Activated T-cell treated with anti-CD3 and anti-CD28 coated beads for 24 hours (primary cell): ENCODE results near the gene TMEM131.

Source experiments
- DNase-seq: peaks from one replicate; pipeline ENCODE4 v3.0.0-alpha.2; 2020; ENCODE audit warnings: low read depth

TMEM131 gene

DNA sequence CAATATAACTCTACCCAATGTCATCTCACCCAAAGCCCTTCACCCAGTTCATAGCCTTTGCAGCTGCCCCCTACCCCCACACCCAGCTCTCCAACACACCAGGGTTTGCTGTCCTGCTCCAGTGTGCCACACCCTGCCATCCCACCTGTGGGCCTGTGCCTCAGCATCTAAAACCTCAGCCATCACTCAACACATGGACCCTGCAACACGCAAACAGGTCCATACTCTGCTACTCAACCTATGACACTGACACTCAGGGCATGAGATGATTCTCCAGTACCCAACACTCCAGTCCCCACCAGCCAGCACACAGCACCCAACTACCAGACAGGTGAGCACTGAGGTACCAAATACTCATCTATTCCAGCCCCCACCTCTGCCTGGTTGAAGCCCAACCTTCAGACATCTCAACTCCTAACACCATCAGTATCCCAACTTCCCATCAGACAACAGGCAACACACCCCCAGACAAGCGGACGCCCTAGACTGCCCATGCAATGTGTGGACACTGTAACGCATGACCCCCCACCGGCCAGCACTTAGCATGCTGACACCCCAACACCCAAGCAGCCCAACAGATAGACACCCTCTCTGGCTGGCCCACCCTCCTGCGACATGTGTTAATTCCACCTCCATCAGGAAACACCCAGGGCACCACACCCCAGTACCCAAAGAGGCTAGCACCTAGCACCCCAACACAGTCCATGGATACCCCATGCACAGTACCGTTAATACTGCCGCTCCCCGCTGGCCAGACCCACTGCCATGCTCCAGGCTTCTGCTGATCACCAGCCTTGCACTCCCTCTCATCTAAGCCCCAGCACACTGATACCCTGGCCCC lies 257.3 kb downstream of the TMEM131 start:
- no peak for DNase-seq

DNA sequence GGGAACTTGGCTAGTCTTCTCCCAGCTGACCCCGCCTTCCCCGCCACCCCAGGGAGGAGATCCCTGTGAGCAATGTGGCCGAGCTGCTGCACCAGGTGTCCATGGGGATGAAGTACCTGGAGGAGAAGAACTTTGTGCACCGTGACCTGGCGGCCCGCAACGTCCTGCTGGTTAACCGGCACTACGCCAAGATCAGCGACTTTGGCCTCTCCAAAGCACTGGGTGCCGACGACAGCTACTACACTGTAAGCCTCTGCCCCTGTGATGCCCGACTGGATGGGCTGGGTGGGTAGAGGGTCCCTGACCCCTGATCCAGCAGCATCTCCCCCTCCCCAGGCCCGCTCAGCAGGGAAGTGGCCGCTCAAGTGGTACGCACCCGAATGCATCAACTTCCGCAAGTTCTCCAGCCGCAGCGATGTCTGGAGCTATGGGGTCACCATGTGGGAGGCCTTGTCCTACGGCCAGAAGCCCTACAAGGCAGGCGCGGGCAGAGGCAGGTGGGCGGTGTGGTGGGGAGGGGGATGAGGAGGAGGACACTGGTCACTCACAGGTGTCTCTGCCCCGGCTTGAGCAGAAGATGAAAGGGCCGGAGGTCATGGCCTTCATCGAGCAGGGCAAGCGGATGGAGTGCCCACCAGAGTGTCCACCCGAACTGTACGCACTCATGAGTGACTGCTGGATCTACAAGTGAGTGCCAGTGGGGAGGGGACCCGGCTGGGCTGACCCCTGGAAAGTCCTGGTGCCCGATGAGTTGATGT lies 258.1 kb downstream of the TMEM131 start:
- no peak for DNase-seq

DNA sequence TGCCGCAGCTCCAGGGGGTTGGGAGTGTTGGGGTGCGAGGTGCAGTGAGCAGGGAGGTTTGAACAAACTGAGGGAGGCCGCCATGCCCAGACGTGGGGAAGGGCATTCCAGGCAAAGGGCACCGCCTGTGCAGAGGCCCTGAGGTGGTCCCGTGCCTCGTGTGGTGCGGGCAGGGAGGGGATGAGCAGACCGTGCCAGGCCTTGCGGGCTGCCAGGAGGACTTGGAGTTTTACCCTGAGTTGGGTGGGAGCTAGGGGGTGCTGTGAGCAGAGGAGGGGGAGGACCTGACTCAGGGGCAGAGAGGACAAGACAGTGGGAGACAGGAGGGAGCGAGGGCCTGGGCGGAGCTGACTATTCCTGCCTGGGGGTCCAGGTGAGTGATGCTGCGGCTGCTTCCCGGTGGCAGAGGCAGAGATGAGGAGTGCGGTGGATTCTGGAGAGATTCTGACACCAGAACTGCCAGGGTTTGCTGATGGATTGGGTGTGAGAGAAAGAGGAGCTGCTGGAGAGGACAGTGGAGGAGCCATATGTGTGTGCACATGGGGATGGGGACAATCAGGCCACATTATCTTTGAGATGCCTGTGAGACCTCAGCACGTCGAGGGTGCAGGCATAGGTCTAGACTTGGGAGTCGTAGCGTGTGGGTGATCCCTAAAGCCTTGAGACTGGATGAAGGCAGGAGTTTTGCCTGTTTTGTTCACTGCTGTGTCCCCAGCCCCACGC lies 259.0 kb downstream of the TMEM131 start:
- DNase-seq = no peak

DNA sequence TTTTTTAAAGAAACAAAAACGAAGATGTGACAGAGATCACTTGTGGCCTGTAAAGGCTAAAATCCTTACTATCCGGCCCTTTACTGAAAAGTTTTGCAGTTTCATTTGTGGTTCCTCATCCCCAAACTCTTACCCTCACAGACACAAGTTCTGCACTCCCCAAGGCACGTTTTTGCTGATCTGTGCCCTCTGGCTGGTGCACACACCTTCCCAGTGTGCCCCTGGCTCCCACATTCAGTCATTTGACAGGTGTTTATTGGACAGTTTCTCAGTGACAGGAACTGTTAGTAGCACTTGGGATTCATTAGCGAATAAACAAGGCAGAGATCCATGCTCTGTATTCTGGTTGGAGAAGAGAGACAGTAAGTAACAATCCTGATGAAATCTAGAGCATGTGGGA lies 259.6 kb downstream of the TMEM131 start:
- no peak for DNase-seq

DNA sequence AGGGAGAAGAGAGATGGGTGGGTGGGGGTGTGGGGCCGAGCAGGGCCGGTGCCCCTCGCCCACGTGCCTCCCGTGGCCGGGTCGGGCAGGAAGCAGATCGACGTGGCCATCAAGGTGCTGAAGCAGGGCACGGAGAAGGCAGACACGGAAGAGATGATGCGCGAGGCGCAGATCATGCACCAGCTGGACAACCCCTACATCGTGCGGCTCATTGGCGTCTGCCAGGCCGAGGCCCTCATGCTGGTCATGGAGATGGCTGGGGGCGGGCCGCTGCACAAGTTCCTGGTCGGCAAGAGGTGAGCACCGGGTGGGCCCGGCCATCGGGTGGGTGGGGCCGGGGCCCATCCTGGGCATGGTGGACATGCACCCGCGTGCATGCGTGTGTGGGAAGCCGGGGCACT lies 260.6 kb downstream of the TMEM131 start:
- DNase-seq = no peak

DNA sequence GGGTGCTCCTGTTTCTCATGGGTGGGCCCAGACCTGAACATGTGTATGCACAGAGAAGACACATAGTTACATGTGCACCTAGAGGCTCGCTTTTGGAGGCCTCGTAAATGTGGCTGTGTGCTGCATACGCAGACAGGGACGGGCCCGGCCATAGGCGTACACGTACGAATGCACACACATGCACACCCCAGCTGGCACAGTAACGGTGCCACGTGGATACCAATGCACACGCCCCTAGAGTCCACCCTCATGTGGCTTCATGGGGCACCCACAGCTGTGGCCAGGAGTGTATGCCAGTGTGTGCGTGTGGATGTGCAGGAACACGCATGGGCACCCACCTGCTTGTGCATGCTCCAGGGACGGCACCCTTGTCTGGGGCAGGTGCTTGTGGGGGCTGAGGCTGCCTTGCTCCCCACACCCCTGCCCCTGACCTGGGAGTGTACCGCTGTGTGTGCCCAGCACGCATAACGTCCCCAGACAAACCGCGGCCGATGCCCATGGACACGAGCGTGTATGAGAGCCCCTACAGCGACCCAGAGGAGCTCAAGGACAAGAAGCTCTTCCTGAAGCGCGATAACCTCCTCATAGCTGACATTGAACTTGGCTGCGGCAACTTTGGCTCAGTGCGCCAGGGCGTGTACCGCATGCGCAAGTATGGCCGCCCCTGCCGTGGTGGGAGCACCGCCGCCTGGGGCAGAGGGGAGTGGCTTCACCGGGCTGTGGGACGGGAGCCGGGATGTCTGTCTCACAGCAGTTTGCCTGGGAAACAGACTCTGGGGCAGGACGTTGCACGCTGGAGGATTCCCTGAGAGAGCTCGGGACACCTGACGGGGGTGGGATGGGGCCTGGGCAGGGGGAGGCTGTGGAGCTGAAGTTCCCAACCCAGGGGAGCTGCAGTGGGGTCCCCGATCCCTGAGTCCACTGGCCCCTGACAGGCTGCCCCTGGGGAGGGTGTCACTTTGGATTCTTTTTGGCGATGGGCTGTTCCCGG lies 261.4 kb downstream of the TMEM131 start:
- DNase-seq = no peak

DNA sequence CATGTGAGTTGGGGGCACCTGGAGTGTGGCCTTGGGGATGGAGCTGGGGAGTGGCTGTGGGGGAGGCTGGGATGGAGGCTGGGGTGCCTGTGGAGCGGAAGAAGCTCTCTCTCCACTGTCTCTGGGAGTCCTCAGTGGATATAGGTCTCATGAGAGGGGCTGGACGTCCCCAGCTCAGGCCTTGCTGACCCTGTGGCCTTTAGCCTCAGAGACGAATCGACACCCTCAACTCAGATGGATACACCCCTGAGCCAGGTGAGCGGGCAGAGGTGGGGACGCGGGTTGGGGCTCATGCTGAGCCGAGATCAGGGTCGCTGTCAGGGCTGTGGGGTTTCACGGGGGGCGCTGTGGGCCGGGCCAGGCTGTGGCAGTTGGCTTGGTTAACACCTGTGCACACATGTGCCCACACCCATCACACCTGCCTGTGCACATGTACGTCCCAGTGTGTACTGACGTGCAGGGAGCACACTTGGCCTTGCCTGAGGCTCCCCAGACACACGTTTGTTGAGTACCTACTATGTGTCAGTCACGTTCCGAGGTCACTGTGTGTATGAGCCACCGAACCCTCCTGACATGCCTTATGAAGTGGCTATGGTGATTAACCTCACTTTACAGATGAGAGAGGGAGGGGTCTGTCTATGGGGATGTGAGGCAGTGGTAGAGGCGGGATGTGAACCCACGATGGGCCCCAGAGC lies 262.3 kb downstream of the TMEM131 start:
- DNase-seq = no peak

DNA sequence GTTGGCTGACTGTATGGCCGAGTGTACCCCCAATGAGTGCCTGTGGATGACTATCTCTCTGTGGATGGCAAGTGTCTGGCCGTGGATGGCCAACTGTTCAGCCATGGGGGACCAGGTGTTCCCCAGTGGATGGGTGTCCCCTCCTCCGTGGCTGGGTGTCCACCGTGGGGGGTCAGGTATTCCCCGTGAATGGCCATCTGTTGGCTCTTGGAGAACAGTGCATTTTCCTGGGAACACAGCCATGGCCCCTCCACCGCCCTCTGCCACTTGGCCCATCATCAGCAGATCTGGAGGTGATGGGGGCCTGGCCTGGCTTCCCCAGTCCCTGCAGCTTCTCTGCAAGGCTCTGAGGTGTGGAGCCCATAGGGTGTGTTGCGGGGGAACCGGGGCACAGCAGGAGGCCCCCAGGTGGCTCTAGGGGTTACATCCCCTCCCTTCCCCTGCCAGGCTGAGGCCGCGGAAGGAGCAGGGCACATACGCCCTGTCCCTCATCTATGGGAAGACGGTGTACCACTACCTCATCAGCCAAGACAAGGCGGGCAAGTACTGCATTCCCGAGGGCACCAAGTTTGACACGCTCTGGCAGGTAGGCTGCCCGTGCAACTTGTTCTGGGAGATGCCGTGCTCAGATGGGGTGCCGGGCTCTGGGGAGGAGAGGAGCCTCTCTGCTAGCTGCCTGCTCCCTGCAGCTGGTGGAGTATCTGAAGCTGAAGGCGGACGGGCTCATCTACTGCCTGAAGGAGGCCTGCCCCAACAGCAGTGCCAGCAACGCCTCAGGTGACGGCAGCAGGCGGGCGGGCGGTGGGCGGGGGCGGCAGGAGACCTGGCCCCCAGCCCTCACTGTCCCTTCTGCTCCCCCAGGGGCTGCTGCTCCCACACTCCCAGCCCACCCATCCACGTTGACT lies 263.1 kb downstream of the TMEM131 start:
- no peak for DNase-seq

DNA sequence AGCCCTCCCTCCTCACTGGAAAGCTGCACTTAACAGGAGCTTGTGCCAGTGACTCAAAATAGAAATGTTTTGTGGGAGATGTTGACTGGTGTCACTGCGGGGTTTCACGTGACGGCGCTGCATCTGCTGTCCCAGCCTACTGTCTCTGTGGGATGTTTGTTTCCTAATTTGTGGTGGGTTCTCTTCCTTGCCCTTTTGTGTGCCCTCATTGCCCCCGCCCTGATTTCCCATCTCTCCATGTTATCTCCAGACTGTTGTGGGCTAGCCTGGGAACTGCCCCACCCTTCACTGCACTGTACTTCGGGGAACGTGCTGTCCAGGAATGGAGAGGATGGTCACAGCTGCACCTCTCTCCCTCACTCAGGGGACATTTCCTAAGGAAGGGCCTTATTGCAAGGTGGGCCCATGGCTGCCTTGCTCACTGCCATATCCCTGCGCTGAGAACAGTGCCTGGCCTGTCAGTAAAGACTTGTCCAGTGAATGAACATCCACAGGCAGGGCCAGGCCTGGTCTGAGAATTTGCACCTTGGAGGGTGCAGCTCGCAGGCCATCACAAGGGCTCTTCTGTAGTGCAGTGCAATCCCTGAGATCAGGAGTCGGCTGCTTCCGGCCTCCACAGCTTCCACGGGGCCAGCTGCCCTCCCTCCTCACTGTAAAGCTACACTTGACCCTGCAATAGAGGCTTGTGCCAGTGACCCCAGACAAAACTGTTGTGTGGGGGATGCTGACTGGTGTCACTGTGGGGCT lies 264.3 kb downstream of the TMEM131 start:
- DNase-seq = no peak

DNA sequence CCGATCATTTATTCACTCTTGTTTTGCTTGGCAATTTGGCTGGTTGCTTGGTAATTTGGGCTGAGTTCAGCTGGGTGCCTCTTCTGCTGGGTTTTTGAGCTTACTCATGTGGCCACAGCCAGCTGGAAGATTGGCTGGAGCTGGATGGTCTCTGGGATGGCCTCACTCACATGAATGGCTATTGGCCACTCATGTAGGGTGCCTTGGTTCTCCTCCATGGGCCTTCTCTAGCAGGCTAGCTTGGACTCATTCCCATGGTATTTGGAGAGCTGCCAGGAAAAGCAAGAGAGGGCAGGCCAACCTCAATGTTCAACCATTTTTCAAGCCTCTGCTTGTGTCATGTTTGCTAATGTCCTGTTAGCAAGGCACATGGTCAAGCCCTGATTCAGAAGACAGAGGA lies 265.5 kb downstream of the TMEM131 start:
- DNase-seq = no peak

DNA sequence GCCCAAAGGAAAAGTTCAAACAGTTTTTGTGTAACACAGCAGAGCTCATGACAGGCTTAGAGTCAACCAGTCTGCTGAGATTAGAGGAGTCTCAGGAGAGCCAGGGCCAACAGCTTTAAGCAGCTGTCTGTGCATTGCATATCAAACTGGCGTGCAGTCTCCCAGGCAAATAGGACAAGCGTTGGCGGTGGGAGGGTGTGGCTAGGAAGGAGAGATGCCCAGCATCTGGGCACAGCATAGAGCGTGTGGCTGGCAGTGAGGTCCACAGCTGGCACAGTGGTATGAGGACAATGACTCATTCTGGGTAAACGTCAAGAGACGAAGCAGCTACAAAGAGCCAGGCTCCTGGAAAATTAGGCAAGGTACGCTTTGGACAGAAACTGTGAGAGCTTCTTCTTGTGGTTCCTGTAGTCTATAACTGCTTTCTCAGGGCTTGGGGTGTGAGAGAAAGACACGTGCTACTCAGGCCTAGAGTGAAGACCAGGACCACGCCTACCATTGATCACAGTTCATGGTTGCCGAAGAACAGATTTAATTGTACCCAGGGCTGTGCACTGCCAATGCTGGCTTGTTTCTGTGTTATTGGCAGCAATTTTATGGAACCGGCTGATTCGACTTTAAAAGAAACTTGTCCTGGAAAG lies 267.5 kb downstream of the TMEM131 start:
- no peak for DNase-seq

DNA sequence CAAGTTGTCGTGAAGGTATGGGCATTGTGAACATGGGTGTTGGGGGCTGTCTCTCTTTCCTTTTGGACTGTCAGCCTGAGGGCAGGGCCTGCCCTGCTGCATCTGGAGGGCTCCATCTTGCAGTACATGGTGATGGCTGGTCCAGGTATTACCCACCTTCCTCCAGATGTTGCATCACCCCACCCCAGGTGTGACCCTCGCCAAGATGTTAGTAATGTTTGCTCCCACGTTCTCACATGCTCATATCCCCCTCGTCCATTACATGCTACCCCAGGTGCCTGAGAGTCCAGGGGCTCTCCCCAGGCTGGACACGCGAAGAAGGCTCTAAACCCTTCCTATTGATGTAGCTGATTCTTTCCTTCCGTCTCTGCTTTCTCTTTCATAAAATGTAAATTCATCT lies 268.5 kb downstream of the TMEM131 start:
- no peak for DNase-seq

DNA sequence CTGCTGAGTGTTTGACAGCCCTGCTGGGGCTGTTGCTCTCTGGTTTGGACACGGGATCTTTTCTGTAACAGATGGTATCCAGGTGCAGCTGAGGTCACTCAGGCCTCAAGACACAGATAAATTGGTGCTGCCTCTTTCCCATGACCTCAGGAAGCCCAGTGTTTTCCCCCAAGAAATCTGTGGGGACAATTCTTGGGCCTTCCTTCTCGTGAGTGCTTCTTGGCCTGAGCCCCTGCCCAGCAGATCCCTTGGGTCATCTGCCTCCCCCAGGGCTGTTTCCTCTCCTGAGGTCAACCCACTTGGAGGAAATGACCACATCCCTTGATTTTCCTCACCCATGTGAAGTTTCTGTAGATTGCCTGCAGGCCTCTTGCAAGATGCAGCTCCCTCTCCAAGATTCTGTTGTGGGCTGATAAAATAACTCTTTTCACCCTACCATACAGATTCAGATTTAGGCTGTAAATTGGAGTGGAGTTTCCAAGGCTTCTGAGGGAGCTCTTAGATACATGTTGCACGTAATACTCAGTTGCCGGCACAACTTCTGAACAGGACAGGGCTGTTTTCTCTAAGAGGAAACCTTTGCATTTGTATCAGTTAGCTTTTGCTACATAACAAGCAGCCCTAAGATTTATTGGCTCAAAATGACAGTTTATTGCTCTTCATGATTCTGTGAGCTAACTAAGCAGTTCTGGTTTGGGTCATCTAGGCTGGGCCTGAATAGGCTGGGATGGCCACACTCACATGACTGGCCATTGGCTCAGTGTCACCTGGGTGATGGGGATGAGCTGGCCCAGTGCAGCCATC lies 269.3 kb downstream of the TMEM131 start:
- DNase-seq = no peak

DNA sequence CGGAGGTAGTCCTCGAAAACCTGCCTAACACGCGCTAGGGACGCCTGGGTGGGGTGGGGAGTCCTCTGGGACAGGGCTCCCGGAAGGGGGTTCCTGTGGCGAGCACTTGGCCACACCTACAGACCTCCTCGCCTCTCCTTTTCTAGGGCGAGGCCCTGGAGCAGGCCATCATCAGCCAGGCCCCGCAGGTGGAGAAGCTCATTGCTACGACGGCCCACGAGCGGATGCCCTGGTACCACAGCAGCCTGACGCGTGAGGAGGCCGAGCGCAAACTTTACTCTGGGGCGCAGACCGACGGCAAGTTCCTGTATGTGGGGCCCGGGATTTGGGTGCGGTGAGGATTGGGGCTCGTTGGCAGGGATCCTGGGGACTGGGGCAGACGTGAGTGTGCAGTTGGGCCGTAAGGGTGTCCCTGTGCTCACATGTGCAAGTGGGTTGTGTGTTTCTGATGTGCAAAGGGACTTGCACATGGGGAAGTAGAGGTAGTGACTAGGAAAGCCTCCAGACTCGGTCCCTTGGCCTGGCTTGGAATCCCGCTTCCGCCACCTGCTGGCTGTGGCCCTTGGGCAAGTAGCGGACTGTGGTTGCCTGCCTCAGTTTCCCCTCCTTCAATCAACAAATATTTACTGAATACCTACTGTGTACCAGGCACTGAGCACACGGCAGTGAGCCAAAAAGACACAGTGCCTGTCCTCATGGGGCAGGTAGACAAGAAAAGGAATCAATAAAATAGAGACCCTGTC lies 270.6 kb downstream of the TMEM131 start:
- DNase-seq = no peak

DNA sequence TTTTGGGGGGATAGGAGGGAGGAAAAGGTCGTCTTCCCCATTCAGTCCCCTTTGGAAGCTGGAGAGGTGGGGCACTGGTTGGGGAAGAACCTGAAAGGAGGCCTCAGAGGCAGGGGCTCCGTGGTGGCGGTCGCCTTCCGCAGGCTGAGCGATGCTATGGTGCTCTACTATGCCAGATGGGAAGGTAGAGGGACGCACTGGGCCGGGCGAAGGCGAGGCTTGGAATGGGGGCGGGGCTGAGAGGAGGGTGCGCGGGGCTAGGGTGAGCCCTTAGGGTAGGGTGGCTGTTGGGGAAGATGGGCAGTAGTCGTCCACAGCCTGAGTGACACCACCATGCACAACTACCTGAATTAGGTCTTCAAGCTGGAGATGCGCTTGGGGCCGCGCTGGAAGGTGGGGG lies 271.2 kb downstream of the TMEM131 start:
- DNase-seq = no peak

DNA sequence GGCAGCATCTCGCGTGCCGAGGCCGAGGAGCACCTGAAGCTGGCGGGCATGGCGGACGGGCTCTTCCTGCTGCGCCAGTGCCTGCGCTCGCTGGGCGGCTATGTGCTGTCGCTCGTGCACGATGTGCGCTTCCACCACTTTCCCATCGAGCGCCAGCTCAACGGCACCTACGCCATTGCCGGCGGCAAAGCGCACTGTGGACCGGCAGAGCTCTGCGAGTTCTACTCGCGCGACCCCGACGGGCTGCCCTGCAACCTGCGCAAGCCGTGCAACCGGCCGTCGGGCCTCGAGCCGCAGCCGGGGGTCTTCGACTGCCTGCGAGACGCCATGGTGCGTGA lies 271.7 kb downstream of the TMEM131 start:
- no peak for DNase-seq
